PC-3 (cell line): ENCODE measurements around the gene ANKRA2. TPM values are rescaled to one million over a fixed set of nuclear protein-coding genes. Genes with fewer than 3 reads are reported as not detected.

Experiments used
- ATAC-seq: fragments of 200-7000 bp; cut with Tn5 transposase; 2 replicates; pipeline ENCODE4 v1.9.1; 2020; ENCODE audit warnings: mild to moderate bottlenecking, moderate library complexity
- BruUV-seq: library from RNA; stranded (reverse); fragments of 400-500 nt; replicated peaks from 2 replicates; lab custom pipeline; 2021; lab: Mats Ljungman, UMichigan
- CTCF ChIA-PET: fragments of 300-600 bp; sonication (Branson Sonifier 250); formaldehyde crosslinking; loops from one replicate; lab custom pipeline; 2022; ENCODE audit warnings: antibody characterized with exemption; lab: Charles Lee
- POLR2A ChIA-PET: fragments of 300-600 bp; sonication (Branson Sonifier 250); formaldehyde crosslinking; loops from one replicate; lab custom pipeline; 2022; ENCODE audit warnings: antibody characterized with exemption; ENCODE audit not compliant: unreplicated experiment; lab: Charles Lee
- DNase-seq: peaks from one replicate; pipeline ENCODE4 v3.0.0-alpha.2; 2015
- H2AFZ ChIP-seq: fragments of 300-600 bp; sonication (generic); 2 replicates; pipeline ENCODE4 v1.6.0; 2016; ENCODE audit warnings: antibody characterized with exemption, low read length
- H3F3A ChIP-seq: fragments of 300-600 bp; sonication (generic); one replicate; pipeline ENCODE4 v1.6.0; 2017; ENCODE audit warnings: antibody characterized with exemption, low read length, control low read depth, mild to moderate bottlenecking; ENCODE audit not compliant: unreplicated experiment
- H3K27ac ChIP-seq: fragments of 300-600 bp; sonication (generic); 2 replicates; pipeline ENCODE4 v1.5.1; 2016; ENCODE audit warnings: mild to moderate bottlenecking, low read length
- H3K27me3 ChIP-seq: fragments of 300-600 bp; sonication (generic); 2 replicates; pipeline ENCODE4 v1.6.1; 2016; ENCODE audit warnings: low read length, mixed read lengths
- H3K36me3 ChIP-seq: fragments of 300-600 bp; sonication (generic); 2 replicates; pipeline ENCODE4 v1.6.1; 2016; ENCODE audit warnings: low read depth, mixed run types, low read length, mixed read lengths
- H3K4me1 ChIP-seq: fragments of 300-600 bp; sonication (generic); 2 replicates; pipeline ENCODE4 v1.5.1; 2016; ENCODE audit warnings: low read length; ENCODE audit not compliant: insufficient read depth
- H3K4me2 ChIP-seq: fragments of 300-600 bp; sonication (generic); 2 replicates; pipeline ENCODE4 v1.6.0; 2016; ENCODE audit warnings: low read length
- H3K4me3 ChIP-seq: fragments of 300-600 bp; sonication (generic); 2 replicates; pipeline ENCODE4 v1.5.1; 2016; ENCODE audit warnings: mild to moderate bottlenecking, low read length, mixed read lengths
- H3K79me2 ChIP-seq: fragments of 300-600 bp; sonication (generic); 2 replicates; pipeline ENCODE4 v1.6.1; 2017; ENCODE audit warnings: low read length, mixed read lengths
- H3K9ac ChIP-seq: fragments of 300-600 bp; sonication (generic); 2 replicates; pipeline ENCODE4 v1.6.0; 2016; ENCODE audit warnings: mild to moderate bottlenecking, low read length
- H3K9me2 ChIP-seq: fragments of 300-600 bp; sonication (generic); replicated peaks from 2 replicates; pipeline ENCODE4 v1.6.1; 2016; ENCODE audit warnings: mixed run types, low read length, mixed read lengths
- H3K9me3 ChIP-seq: fragments of 300-600 bp; sonication (generic); 2 replicates; pipeline ENCODE4 v1.6.1; 2016; ENCODE audit warnings: low read length, mixed read lengths
- H4K20me1 ChIP-seq: fragments of 300-600 bp; sonication (generic); 2 replicates; pipeline ENCODE4 v1.6.1; 2016; ENCODE audit warnings: low read length, mixed read lengths
- EZH2 ChIP-seq: fragments of 300-600 bp; sonication (generic); IDR thresholded peaks from one replicate; pipeline ENCODE4 v1.6.1; 2017; ENCODE audit warnings: antibody characterized with exemption, mild to moderate bottlenecking, low read length; ENCODE audit not compliant: unreplicated experiment
- EZH2phosphoT487 ChIP-seq: fragments of 300-600 bp; sonication (generic); IDR thresholded peaks from 2 replicates; pipeline ENCODE4 v1.6.1; 2018; ENCODE audit warnings: mild to moderate bottlenecking, antibody characterized with exemption, low read length, borderline replicate concordance
- intact Hi-C: fragments of 100-400 bp; cut with micrococcal nuclease; formaldehyde crosslinking; loops from 2 replicates; pipeline ENCODE4 v1.9.0; 2023
- total RNA-seq: library from RNA; depleted of rRNA; stranded (reverse); fragments of >200 nt; gene quantifications from 2 replicates; pipeline ENCODE4 v1.2.3, GENCODE V29; 2014
- TF ChIP-seq, protein P1 (sequence below): fragments of 300-600 bp; sonication (generic); conservative IDR thresholded peaks from 2 replicates; pipeline ENCODE4 v1.5.1; 2017; ENCODE audit warnings: antibody characterized with exemption, low read depth, mild to moderate bottlenecking, low read length

Gene ANKRA2
- total RNA-seq, 1 experiment from 2014 or later = 4.4 TPM

DNA sequence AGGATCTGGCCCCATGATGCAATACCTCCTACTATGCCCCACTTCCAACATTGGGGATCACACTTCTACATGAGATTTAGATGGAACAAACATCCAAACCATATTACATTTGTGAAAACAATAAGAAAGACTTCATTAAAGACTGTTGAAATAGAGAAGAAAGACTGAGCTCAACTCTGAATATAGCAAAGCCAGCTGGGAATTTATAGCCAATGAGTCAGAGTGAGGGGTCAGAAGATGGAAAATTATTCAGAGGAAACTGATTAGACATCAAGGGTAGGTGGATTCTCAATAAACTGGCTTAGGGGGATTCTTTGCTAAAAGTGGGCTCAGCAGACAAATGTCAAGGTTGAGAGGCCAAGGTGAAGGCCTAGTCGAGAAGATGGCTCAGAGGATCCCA, 41.6 kb downstream of the ANKRA2 start:
- Histone ChIP-seq H3K9me3 (no peaks in the 10 kb centered on the region), H3K9ac (no peak overlapping the region), H3K4me3 (no peak overlapping the region), H3K27ac (no peak overlapping the region), H3K4me2 (no peak overlapping the region), H3K36me3 (no peaks in the 10 kb centered on the region), H3F3A (no peaks in the 10 kb centered on the region), H3K27me3 (no peaks in the 10 kb centered on the region), H3K9me2 (no peaks in the 10 kb centered on the region), H2AFZ (no peak overlapping the region), H4K20me1 (no peaks in the 10 kb centered on the region), H3K4me1 (0 out of 2 replicates have a peak, but pooled peaks cover 4% of the 10 kb centered on the region), H3K79me2 (no peaks in the 10 kb centered on the region)
- BruUV-seq = no TSS peak
- ChIA-PET CTCF (no interaction called here), POLR2A (no interaction called here)
- intact Hi-C loops = no loop called here
- TF ChIP-seq, protein P1, sequence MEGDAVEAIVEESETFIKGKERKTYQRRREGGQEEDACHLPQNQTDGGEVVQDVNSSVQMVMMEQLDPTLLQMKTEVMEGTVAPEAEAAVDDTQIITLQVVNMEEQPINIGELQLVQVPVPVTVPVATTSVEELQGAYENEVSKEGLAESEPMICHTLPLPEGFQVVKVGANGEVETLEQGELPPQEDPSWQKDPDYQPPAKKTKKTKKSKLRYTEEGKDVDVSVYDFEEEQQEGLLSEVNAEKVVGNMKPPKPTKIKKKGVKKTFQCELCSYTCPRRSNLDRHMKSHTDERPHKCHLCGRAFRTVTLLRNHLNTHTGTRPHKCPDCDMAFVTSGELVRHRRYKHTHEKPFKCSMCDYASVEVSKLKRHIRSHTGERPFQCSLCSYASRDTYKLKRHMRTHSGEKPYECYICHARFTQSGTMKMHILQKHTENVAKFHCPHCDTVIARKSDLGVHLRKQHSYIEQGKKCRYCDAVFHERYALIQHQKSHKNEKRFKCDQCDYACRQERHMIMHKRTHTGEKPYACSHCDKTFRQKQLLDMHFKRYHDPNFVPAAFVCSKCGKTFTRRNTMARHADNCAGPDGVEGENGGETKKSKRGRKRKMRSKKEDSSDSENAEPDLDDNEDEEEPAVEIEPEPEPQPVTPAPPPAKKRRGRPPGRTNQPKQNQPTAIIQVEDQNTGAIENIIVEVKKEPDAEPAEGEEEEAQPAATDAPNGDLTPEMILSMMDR = no peak
- TF ChIP-seq EZH2phosphoT487 (no peak), EZH2 (no peak)
- ATAC-seq = no peak
- DNase-seq = no peak

DNA sequence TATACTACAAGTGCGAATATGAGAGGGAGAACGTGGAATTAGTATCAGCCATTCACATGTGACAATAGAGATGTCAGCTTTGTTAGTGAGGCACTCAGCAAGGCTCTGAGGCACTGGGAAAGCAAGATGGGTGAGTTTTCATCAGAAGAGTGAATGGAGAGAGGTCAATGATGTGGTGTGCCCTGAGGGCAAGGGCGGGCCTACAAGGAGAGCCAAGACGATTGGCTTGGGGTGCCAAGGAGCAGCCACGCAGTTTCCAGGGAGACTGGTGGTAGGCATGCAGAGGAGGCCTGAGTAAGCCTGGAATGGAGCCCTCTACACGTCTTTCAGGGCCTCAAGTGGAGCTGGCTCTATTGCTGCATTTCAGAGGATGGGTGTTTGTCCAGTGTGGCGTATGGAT, 42.5 kb downstream of the ANKRA2 start:
- no peaks in the 10 kb centered on the region for H3K9me3 ChIP-seq
- TF ChIP-seq EZH2phosphoT487 (no peak), EZH2 (no peak)
- TF ChIP-seq, protein P1 = no peak
- H3K27ac ChIP-seq = no peak overlapping the region
- H3K9me2 ChIP-seq = no peaks in the 10 kb centered on the region
- H4K20me1 ChIP-seq = no peaks in the 10 kb centered on the region
- H3F3A ChIP-seq = no peaks in the 10 kb centered on the region
- 0 out of 2 replicates have a peak, but pooled peaks cover 4% of the 10 kb centered on the region for H3K4me1 ChIP-seq
- no peak overlapping the region for H3K9ac ChIP-seq
- CTCF ChIA-PET = no interaction called here
- no peaks in the 10 kb centered on the region for H3K27me3 ChIP-seq
- no peaks in the 10 kb centered on the region for H3K79me2 ChIP-seq
- no peak for ATAC-seq
- H3K4me2 ChIP-seq = no peak overlapping the region
- no peaks in the 10 kb centered on the region for H3K36me3 ChIP-seq
- no peak overlapping the region for H3K4me3 ChIP-seq
- intact Hi-C loops = no loop called here
- DNase-seq = no peak
- no TSS peak for BruUV-seq
- POLR2A ChIA-PET = interaction anchor here (0.6 kb wide), 1 partner anchor 363 kb away, joined by 6 read pairs; no protein-coding TSS in a partner anchor
- H2AFZ ChIP-seq = no peak overlapping the region

DNA sequence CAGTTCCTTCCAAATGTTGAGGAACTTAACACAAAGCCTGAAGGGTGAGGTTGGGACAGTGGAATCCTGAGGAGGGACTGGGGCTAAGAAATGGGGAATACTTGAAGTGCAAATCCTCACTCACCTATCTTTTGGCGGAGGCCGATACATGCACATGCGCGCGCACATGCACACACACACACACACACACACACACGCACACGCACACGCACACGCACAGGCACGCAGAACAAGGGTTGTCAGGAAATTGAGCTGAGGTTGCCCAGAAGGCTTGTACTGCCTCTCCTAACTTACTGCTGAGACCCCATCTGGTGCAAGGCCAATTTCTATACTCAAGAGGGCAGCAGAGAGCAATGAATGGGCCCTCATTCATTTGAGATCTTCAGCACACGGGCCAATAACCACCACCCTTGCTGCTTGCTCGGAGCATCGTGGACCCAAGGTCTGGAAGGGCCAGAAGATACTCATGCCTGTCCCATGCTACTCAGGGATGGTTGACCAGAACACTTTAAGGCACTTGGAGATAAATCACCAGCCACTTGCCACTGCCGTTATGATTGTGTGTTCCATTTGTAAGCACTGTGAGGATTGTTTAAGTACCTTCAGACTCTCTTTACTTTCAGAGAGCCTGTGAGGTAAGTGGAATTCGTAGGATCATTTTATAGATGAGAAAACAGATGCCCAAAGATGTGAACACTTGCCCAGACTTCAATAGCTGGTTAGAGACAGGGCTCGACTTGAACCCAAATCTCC, 45.7 kb downstream of the ANKRA2 start:
- Histone ChIP-seq H3K27me3 (no peaks in the 10 kb centered on the region), H3K4me3 (peak overlapping the region; percentile 17; the same call in 1 of the 2 replicates), H2AFZ (peak overlapping the region; percentile 68), H3K79me2 (no peaks in the 10 kb centered on the region), H4K20me1 (no peaks in the 10 kb centered on the region), H3K4me1 (peaks cover 16% of the 10 kb centered on the region), H3K36me3 (no peaks in the 10 kb centered on the region), H3K9me2 (no peaks in the 10 kb centered on the region), H3K27ac (no peak overlapping the region), H3K4me2 (peak overlapping the region; percentile 66), H3K9me3 (no peaks in the 10 kb centered on the region), H3K9ac (no peak overlapping the region), H3F3A (no peaks in the 10 kb centered on the region)
- intact Hi-C loops = loop anchor here (1.0 to 2.0 kb wide), 2 partner anchors 17 to 41 kb away; no protein-coding TSS in a partner anchor
- ChIA-PET CTCF (interaction anchor here (0.6 to 1.0 kb wide), 5 partner anchors 8 to 895 kb away, joined by 3 to 5 read pairs (median 3); no protein-coding TSS in a partner anchor), POLR2A (no interaction called here)
- peak; percentile 99 for ATAC-seq
- peak; percentile 88 for DNase-seq
- TF ChIP-seq, protein P1 = peak; percentile 75
- no peak for TF ChIP-seq EZH2
- BruUV-seq = no TSS peak
